Adrenal gland (tissue), 5 donors: ENCODE data around the gene SLC5A7.

Experiments used
- POLR2A ChIP-seq, 2 donors: fragments of 450-650 bp; IDR thresholded peaks; one replicate each; pipeline ENCODE4 v1.6.1; 2017; ENCODE audit warnings: antibody characterized with exemption in 2 of 2, mild to moderate bottlenecking in 2 of 2, moderate library complexity in 1 of 2
- TF ChIP-seq, protein P1 (sequence below), 6 experiments: fragments of 450-650 bp in 4 of 6; fragments of 200-600 bp in 2 of 6; sonication (generic) in 1 of 6; IDR thresholded peaks; 1 replicate in 5 of 6; 2 replicates in 1 of 6; pipeline versions ENCODE4 v1.5.1 to v1.8.0; 2016 to 2021; ENCODE audit warnings: antibody characterized with exemption in 6 of 6, mild to moderate bottlenecking in 2 of 6, moderate library complexity in 1 of 6
- donor health status: DM: no; HTN: no; CAD: no.

DNA sequence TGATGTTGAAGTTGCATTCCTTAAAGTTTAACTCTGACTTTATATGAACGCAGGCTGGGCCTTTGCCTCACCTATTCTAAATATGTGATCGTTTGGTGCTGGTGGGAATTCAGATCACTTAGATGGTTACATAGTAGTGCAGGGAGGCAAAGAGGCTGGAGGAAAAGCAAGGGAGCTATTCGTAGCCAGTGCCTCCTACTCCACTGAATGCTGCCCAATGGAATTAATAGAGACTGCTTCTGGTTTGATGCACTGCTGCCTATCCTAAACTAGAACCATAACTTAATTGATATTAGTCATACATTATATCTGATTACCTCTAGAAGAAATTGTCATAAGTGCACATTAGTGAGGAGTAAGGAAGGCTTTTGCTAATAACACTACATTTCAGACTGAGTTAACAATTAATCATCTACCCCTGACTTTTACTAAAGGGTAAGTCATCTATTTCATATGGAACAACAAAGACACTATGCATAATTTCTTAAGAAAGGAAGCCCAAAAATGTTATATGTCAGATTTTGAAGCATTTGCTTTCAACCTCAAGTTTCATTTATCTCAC is 72.3 kb downstream of the SLC5A7 start:
- TF ChIP-seq, protein P1, sequence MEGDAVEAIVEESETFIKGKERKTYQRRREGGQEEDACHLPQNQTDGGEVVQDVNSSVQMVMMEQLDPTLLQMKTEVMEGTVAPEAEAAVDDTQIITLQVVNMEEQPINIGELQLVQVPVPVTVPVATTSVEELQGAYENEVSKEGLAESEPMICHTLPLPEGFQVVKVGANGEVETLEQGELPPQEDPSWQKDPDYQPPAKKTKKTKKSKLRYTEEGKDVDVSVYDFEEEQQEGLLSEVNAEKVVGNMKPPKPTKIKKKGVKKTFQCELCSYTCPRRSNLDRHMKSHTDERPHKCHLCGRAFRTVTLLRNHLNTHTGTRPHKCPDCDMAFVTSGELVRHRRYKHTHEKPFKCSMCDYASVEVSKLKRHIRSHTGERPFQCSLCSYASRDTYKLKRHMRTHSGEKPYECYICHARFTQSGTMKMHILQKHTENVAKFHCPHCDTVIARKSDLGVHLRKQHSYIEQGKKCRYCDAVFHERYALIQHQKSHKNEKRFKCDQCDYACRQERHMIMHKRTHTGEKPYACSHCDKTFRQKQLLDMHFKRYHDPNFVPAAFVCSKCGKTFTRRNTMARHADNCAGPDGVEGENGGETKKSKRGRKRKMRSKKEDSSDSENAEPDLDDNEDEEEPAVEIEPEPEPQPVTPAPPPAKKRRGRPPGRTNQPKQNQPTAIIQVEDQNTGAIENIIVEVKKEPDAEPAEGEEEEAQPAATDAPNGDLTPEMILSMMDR (IDR thresholded peaks at IDR 0.05) = no peak
- no peak for TF ChIP-seq POLR2A (IDR thresholded peaks at IDR 0.05)
